GM18520 (cell line): ENCODE data around the gene NAA10.
"Not testable (repeated sequence)": the region's sequence is repeated elsewhere in the genome, so short reads cannot be mapped to it uniquely, and the experiment has no call there.

Source experiments
- ATAC-seq: cut with Tn5 transposase; IDR thresholded peaks from one replicate; pipeline ENCODE4 v1.9.1; 2021; ENCODE audit not compliant: unreplicated experiment

The NAA10 gene

DNA sequence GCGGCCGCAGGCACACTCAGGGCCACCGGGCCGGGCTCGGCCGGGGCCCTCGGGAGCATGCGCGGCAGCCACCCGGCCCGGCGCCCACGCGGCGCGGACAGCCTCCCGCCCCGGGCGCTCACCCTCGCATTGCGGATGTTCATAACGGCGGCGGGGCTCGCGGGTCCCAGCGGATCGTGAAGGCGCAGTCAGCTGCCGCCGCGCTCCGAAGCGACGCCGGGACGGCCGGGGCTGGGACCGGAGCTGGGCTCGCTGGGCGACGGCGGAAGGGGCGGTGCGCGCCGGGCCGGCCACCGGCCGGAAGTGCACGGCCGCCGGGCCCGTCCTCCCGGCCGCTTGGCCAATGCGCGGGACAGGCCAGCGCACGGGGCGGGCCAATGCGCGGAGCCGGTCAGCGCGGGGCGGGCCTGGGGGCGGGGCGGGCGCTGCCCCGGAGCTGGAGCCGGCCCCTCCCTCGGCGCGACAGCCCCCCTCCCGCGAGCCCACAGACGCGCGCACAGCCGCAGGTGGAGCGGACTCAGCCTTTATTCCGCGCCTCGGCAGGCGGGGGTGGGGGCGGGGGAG is at the start of gene NAA10:
Gene NAA10 (minus strand): TSS at position 276 of the 564 bp plus-strand sequence. CDS start 133 bp downstream, at position 143.
- peak; percentile 86 for ATAC-seq

DNA sequence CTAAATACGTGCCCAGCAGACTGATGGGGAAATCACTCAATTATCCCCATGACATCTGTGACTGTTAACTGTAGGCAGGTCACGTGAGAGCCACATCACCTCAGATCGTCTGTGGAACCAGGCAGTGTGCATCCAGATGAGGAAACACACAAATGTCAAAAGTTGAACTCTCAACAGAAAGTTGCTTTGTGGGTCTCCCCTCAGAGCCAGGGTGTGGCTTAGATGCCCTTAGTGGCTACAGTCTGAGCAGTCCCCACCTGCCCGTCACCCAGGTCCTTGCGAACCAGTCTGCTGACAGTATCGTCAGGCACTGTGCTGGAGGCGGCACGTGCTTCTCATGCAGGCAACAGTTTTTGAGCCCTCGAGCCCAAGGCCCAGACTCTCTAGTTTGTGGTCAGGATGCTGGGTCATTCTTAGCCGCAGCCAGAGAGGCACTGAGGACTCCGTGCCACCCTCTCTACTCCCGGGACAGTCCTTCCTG is 48.5 kb upstream of the NAA10 start:
- no peak for ATAC-seq

DNA sequence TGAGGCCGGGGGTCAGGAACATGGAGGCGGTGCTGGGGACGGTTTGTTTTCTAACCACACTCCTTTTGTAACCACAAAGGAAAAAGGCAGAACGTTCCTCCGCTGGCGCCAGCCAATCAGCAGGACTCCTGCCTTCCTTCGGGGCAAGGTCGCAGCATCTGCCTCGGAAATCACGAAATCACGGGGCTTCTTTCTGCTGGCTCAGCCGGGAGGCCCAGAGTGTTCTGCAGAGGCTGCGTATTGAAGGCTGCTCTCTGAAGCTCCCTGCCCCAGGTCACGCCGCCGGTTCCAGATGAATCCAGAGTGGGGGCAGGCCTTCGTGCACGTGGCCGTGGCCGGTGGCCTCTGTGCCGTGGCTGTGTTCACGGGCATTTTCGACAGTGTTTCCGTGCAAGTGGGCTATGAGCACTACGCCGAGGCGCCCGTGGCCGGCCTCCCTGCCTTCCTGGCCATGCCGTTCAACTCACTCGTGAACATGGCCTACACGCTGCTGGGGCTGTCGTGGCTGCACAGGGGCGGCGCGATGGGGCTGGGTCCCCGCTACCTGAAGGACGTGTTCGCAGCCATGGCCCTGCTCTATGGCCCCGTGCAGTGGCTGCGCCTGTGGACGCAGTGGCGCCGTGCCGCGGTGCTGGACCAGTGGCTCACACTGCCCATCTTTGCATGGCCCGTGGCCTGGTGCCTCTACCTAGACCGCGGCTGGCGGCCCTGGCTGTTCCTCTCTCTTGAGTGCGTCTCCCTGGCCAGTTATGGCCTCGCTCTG is 47.1 kb upstream of the NAA10 start:
- ATAC-seq: no peak

DNA sequence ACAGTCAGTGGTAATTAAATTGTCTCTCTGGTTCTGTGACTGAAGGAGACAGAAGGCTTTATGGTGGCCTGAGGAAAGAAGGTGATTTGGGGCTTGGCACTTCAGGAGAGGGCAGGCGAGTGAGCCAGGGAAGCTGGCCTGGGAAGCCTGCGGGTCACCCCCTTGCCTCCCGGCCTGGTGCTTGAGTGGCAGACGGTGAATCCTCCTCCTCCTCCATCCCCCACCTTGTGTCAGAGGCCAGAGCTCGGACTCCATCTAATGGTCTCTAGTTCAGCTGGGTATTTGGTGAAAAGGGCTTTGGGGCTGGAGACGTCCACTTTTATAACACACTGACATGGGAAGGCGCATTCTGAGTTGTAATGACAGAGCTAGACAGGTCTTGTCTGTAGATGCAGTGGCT is 46.4 kb upstream of the NAA10 start:
- no peak for ATAC-seq

DNA sequence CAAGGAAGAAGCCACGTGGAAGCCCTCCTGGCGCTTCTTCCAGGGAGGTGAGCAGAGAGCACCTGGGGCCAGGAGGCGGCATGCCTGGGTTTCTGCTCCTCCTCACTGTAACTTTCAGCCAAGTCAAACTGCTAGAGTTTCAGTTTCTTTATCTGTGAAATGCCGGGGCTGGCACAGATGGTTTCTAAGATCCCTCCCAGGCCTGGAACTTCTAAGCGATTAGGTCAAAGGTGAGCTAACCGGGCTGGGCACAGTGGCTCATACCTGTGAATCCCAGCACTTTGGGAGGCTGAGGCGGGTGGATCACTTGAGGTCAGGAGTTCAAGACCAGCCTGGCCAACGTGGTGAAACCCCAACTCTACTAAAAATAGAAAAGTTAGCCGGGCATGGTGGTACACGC is 45.6 kb upstream of the NAA10 start:
- not testable (repeated sequence) for ATAC-seq

DNA sequence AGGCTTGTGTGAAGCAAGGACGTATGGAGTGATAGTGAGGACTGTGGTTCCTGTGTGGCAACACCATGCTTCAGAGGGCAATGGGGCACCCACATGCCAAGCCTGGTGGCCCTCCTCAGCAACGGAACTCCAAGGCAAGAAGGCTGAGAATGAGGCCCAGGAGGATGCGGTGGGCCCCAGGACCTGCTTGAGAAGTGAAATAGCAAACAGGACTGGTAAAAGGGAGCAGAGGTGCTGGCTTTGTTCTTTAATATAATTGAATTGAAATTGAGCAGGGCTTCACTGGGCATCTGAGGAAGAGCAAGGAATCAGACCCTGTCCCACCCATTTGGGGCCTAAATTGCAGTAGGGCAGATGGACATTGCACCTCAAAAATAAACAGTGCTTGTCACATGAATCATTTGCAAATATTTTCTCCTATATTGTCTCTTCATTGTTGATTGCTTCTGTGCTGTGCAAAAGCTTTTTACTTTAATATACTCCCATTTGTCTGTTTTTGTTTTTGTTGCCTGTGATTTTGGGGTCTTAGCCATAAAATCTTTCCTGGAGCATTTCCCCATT is 40.0 kb upstream of the NAA10 start:
- no peak for ATAC-seq

DNA sequence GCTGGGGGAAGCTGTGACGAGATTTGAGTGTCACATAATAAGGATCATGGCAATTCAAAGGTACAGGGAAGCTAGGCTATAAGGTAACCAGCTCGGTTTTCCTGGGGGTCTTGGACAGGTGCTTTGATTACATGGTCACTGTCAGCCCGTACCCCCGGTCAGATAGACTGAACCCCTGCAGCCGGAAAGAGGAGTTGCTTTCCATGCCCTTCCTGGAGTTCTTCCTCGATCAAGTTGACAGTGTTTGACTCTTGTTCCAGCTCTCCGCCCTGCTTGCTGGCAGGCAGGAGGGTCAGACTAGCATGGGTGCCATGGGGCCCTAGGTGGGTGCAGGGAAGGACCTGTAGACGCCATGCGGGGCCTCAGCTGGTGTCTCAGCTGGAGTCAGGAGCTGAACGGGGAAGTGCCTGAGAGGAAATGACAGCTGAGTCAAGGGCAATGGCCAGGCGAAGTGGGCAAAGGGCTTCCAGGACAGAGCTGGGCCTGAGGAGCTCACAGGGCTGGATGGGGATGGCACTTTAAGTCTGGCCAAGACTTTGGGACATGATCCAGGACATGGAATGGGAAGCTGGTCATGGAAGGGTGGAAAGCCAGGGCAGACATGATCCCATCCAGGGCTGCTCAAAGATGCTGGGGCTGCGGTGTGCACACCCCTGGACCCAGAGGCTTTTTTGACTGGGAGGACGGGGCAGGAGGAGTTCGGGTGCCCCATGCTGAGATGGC is 39.3 kb upstream of the NAA10 start:
- no peak for ATAC-seq

DNA sequence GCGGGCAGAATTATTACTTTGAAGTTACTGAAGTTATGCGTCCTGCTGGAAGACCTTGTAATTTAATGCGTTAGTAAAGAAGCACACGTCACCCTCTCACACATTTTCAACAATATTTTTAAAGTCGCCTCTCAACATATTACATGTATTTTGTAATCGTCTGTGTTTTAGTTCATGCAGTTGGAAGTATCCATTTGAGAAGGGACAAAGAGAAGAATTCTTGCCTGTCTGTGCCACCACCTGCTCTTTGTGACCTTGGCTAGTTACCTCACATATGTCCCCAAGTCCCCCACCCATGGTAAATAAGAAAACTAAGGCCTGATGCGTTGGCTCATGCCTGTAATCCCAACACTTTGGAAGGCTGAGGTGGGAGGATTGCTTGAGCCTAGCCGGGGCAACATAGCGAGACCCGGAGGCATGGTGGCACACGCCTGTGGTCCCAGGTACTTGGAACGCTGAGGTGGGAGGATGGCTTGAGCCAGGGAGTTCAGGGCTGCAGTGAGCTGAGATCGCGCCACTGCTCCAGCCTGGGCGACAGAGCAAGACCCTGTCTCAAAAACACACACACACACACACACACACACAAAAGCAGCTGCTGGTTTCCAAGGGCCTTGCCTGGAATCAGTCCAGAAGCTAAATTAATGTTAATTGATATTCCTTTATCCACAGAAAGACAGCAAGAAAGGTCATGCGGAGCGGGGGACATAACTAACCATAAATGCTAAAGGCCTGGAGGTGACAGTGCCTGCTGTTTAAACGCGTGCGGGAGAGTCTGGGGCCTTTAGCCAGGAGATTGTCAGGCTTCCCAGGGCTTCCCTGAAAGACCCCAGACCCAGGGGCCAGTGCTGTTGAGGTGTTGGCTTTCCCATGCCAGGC is 38.5 kb upstream of the NAA10 start:
- no peak for ATAC-seq

DNA sequence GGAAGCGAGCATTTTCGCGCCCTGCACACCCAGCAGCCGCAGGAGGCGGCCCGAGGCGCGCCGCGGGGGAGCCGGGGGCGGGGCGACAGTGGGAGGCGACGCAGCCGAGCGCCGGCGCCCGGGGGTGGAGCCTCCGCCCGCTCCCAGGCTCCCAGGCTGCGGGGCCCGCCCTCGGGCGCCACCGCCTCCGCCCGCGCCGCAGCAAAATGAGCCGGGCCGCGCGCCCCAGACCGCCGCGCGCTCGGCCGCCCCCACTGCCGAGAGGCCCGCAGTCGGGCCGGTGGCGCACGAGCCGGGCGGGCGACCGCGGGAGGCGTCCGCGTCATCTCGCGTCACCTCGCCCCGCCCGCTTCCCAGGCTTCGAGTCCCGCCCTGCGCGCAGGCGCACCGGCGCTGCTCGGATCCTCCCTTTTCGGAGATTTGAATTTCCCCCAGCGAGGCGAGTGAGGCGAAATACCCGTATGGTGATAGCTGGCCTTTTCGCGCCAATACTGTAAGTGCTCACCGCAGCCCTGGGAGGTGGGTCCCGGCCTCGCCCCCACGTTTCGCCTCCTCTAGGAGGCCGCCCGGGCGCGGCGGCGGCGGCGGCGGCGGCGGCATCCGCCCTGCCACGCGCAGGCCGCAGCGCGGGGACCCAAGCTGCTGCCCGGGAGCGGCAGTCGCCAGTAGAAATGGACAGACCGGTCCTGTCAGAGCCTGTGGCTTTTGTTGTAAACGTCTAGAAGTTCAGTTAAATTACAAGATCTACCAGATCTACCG is 37.7 kb upstream of the NAA10 start, which contains the start of gene TMEM187:
Gene TMEM187 (plus strand): TSS at position 387 of the 759 bp plus-strand sequence. CDS start 9,309 bp downstream, outside the sequence.
- peak; percentile 39 for ATAC-seq

DNA sequence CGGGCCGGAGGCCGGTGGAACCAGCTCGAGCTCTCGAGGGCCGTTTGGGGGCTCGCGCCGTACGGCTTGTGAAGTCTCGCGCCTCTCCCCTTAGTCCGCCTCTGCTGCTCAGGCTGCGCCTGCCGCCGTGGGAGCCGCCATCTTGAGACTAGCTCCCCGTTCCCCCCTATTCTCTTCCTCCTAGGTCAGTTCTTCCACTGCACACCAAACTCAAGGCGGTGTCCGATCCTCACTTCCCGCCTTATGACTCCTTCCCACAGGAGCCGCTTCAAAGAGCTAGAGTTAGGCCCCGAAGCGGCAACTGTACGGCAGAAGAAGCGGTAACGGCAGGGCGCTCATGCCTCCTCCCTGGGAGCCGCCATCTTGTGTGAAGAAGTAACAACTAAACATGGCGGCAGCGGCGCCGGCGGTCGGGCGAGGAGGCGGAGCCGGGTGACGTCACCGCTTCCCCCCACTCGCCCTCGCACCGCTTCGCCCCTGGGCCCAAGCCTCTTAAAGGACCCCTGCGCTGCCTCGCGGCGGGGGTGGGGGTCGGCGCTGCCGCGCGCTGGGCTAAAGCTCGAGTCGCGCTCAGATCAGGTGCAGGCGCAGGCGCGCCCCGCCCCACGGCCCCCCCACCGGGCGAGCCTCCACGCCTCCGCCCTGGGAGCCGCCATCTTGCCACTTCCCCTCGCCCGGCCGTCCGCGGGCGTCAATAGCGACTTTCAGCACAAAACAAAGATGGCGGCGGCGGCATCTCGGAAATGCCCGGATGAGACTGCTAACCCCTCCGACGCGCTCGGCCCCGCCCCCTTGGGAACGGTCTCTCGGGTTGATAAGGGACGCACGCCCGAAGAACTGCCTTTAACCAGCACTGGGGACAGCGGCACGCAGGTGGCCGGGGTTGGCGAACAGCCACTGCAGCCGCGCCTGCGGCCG is 36.9 kb upstream of the NAA10 start, which contains the start of gene HCFC1:
Gene HCFC1 (minus strand): TSS at position 369 of the 918 bp plus-strand sequence. CDS start 978 bp downstream, outside the sequence.
- ATAC-seq: peak; percentile 29

DNA sequence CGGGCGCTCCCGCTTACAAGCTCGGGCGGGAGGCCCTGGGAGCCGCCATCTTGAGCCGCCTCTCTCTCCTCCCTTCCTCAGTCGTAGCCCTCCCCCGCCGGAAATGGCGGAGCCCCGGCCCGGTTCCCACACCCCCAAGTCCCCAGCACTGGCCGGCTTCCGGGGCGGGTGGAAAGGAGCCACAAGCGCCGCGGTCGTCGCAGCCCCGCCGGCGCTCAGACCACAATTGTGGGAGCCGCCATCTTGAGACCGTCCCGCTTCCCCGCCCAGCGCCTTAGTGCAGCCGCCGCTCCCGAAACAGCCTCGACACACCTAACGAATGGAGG is 36.2 kb upstream of the NAA10 start:
- ATAC-seq: no peak

DNA sequence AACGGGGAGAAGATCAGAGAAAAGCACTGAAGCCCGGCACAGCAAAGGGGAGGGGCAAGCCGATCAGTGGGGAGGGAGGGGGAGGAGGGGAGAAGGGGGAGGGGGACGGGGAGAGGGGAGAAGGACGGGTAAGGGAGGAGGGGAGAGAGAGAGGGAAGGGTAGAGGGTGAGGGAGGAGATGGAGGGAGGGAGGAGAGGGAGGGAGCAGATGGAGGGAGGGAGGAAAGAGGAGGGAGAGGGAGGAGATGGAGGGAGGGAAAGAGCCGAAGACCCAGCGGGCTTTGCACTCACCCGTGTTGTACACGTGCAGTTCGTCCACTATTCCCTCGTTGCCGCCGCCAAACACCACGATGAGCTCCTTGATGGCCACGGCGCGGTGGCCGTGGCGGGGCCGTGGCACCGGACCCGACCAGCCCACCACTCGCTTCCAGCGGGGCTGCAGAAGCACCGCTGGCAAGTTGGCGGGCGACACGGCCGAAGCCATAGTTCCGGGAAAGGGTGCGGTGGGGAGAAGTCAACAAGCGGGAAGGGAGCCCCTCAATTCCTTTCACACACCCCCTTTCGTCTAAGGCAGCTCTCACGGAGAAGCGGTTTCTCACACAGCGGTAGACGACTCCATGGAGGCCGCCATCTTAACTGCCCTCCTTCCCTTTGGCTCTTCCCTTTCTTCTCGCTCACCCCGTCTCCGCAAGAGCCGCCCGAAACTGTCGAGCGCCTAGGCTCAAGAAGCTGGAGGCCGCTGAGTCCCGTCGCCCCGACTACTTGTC is 35.7 kb upstream of the NAA10 start:
- no peak for ATAC-seq

DNA sequence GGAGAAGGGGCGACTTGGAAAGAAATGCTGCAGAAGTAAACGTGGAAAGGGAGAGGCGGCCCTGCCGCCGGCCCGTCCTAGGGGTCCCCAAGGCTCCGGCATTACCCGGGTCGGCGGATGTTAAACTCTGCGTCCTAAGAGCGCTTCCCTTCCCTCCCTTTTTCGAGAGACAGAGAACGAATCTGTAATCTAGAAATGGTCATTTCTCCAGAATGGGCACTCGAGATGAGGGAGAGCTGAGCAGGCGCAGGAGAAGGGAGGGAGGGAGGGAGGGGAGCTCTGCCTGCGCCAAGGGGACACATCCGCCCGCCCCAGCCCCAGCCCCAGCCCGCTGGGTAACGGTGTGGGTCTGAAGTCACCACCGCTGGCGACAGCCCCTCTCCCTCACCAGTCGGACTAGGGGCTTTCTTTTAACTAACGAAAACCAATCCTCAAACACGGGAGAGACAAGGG is 35.1 kb upstream of the NAA10 start:
- no peak for ATAC-seq

DNA sequence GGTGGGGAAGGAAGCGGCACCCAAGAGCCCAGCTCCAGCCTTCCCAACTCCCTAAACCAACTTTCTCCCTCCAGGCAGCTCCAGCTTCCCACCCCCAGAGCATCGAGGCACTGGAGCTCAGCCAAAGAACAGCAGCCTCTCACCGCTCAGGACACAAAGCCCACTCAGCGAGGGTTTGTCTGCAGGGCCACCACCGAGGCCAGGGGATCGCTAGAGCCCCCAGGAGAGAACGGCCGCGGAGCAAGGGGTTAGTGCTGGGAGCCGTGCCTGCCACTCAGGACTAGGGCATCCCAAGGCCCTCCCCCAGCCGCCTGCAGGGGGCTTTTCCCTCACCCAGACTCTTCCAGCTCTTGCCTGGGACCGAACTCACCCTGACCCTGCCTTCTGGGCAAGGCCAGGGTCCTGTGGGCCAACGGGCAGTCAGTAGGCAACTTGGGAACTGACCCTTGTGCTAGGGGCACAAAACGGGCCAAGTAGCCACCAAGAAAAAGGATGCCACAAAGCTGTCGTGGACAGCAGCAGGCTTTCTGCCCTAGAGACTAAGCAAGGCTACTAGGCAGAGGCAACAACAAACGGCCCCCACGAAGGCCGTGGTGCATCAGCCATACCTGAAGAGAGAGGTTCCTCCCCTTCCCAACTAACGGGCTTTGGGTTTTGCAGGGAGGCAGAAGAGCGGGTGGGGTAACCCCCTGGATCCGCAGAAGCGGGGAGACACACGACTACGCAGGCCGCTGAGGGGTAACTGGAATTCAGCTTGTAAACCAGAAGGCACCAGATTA is 34.5 kb upstream of the NAA10 start:
- ATAC-seq: no peak

DNA sequence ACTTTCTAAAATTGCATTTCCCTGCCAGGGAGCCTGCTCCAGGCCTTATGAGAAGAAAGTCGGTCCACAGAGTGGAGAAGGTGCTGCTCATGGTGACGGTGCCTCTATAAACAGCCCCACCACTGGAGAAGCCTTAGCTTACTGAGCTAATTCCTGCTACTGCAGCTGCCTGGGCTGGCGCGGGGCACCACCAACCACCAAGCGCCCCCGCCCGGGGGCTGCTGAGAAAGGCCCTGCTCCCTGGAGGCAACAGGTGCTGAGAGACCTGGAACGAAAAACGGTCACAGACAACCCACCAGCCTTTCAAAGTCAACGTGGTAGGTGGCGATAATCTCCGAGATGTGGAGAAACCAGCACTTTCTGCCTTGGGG is 33.9 kb upstream of the NAA10 start:
- ATAC-seq: no peak

DNA sequence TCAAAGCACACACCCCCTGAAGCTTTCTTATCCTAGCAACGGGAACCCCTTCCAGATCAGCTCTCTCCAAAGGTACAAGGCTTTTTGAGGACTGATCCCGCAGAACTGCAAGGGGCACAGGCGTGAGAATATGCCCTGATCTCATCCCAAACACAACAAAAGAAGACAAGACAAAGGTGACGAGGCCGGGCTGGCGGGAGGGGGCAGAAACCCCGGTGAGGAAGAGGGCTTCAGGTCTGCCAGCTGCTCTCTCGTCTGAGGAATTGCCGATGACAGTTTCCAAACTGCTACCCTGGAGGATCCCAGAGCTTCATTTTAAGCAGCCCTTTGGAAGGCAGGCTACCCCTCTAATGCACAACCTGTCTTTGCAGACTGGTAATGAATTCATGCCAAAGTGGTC is 33.4 kb upstream of the NAA10 start:
- no peak for ATAC-seq

DNA sequence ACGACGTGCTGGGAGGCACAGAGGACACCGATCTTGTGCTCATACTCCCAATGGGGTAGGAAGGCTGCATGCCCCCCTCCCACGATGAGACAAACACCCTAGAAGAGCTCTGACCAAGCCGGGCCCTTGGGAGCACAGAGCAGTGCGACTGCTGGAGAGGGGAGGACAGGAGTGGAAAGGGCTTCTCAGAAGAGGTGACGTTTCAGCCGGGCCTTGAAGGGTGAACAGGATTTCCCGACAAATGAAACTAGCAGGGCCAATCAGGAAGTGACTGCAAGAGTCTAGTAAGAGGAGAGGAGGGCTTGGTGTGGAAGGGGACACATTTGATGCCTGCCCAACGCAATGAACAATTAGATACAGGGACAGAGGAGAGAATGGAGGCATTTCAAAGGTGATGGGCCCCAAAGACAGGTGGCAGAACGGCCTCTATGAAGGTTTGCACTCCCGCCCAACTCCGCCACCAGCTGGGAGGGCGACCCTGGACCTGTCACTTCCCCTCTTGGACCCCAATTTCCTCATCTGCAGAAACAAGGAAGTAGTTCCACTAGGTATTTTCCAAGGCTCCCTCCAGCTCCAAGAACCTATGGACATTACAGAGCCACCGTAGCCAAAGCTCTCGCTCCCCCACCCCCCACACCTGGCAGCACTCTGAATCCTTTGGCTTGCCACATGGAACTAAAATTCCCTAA is 32.8 kb upstream of the NAA10 start:
- ATAC-seq: no peak
